HEK293T (cell line): ENCODE measurements around the gene RAB34.

Source experiments
- BHLHE40 ChIP-seq: fragments of 450-650 bp; IDR thresholded peaks from 2 replicates; pipeline ENCODE4 v1.6.1; 2016; ENCODE audit warnings: mild to moderate bottlenecking, moderate library complexity, borderline replicate concordance
- ELF4 ChIP-seq: fragments of 450-650 bp; IDR thresholded peaks from 2 replicates; pipeline ENCODE4 v1.6.1; 2017; ENCODE audit warnings: antibody characterized with exemption
- FOXA1 ChIP-seq: fragments of 450-650 bp; IDR thresholded peaks from 2 replicates; pipeline ENCODE4 v1.6.1; 2016; ENCODE audit warnings: mild to moderate bottlenecking
- FOXK2 ChIP-seq: fragments of 450-650 bp; IDR thresholded peaks from 2 replicates; pipeline ENCODE4 v1.6.1; 2016; ENCODE audit warnings: mild to moderate bottlenecking
- FOXM1 ChIP-seq: fragments of 450-650 bp; IDR thresholded peaks from 2 replicates; pipeline ENCODE4 v1.6.1; 2017; ENCODE audit warnings: mild to moderate bottlenecking, borderline replicate concordance
- HDGF ChIP-seq: fragments of 450-650 bp; IDR thresholded peaks from 2 replicates; pipeline ENCODE4 v1.6.1; 2017; ENCODE audit warnings: antibody characterized with exemption, borderline replicate concordance
- LEF1 ChIP-seq: fragments of 450-650 bp; IDR thresholded peaks from 2 replicates; pipeline ENCODE4 v1.6.1; 2017; ENCODE audit warnings: mild to moderate bottlenecking, borderline replicate concordance
- NFRKB ChIP-seq: fragments of 450-650 bp; IDR thresholded peaks from 2 replicates; pipeline ENCODE4 v1.6.1; 2016; ENCODE audit warnings: mild to moderate bottlenecking, moderate library complexity
- PKNOX1 ChIP-seq: fragments of 450-650 bp; IDR thresholded peaks from 2 replicates; pipeline ENCODE4 v1.6.1; 2016
- SP1 ChIP-seq: fragments of 450-650 bp; IDR thresholded peaks from 2 replicates; pipeline ENCODE4 v1.6.1; 2017
- SUZ12 ChIP-seq: fragments of 450-650 bp; IDR thresholded peaks from 2 replicates; pipeline ENCODE4 v1.6.1; 2016; ENCODE audit warnings: mild to moderate bottlenecking
- TARDBP ChIP-seq: fragments of 450-650 bp; IDR thresholded peaks from 2 replicates; pipeline ENCODE4 v1.6.1; 2016
- ZNF384 ChIP-seq: fragments of 450-650 bp; IDR thresholded peaks from 2 replicates; pipeline ENCODE4 v1.6.1; 2016

GRCh38 chr17:28763804-28764266, 46.2 kb upstream of the RAB34 start:
- TF ChIP-seq FOXA1 (no peak), BHLHE40 (no peak), FOXM1 (no peak), NFRKB (no peak), SP1 (no peak), FOXK2 (no peak), TARDBP (no peak), HDGF (no peak), ELF4 (no peak), ZNF384 (no peak), LEF1 (no peak), SUZ12 (no peak), PKNOX1 (no peak)
